GM12878 (cell line): Measurements from ENCODE around the gene PARS2. TPM values are rescaled to one million over a fixed set of nuclear protein-coding genes. Genes with fewer than 3 reads are reported as not detected.
A peak's percentile ranks its signal among the peaks of the same experiment; 100 is the strongest.

Source experiments
- ATAC-seq: fragments of 200-7000 bp; cut with Tn5 transposase; 3 replicates; pipeline ENCODE4 v1.9.1; 2020; ENCODE audit warnings: mild to moderate bottlenecking, moderate library complexity
- BruUV-seq: library from RNA; stranded (reverse); fragments of 400-500 nt; replicated peaks from 2 replicates; lab custom pipeline; 2021; lab: Mats Ljungman, UMichigan
- CTCF ChIA-PET: fragments of 300-600 bp; sonication (Branson Sonifier 250); formaldehyde crosslinking; extraction: SDS; loops from one replicate; lab custom pipeline; 2021; ENCODE audit warnings: inconsistent platforms; lab: Yijun Ruan, JAX
- POLR2A ChIA-PET: fragments of 350-600 bp; formaldehyde crosslinking; extraction: SDS; loops from one replicate; lab custom pipeline; 2021; ENCODE audit warnings: inconsistent platforms; lab: Charles Lee
- RAD21 ChIA-PET: fragments of 300-600 bp; sonication (Branson Sonifier 250); formaldehyde crosslinking; loops from one replicate; lab custom pipeline; 2023; ENCODE audit warnings: antibody characterized with exemption; ENCODE audit not compliant: unreplicated experiment; lab: Charles Lee
- SMC1A ChIA-PET: fragments of 300-600 bp; sonication (Branson Sonifier 250); formaldehyde crosslinking; loops from one replicate; lab custom pipeline; 2023; ENCODE audit not compliant: unreplicated experiment, uncharacterized antibody; lab: Charles Lee
- DNase-seq: peaks from one replicate; pipeline ENCODE4 v3.0.0-alpha.2; 2011; ENCODE audit warnings: low read depth, low spot score
- FAIRE-seq: peaks from 3 replicates; lab custom pipeline; 2011; peaks lifted over from hg19 to GRCh38; lab: Jason Lieb, UNC
- H2AFZ ChIP-seq: 2 replicates; pipeline ENCODE4 v1.6.0; 2011; ENCODE audit warnings: low read depth, low read length, control low read depth; ENCODE audit not compliant: control insufficient read depth
- H3K27ac ChIP-seq: 2 replicates; pipeline ENCODE4 v1.5.1; 2011; ENCODE audit warnings: control low read depth; ENCODE audit not compliant: control insufficient read depth, insufficient read depth
- H3K27me3 ChIP-seq, 2 experiments: replicated peaks in 1 of 2; 2 replicates each; pipeline versions ENCODE4 v1.6.0 to v1.6.1; 2011; ENCODE audit warnings: low read length in 1 of 2; ENCODE audit not compliant: control insufficient read depth in 2 of 2, insufficient read depth in 2 of 2
- H3K36me3 ChIP-seq, 2 experiments: 2 replicates each; pipeline ENCODE4 v1.5.1; 2011; ENCODE audit warnings: low read length in 1 of 2; ENCODE audit not compliant: control insufficient read depth in 2 of 2, insufficient read depth in 2 of 2
- H3K4me1 ChIP-seq: 2 replicates; pipeline ENCODE4 v1.6.1; 2011; ENCODE audit warnings: mild to moderate bottlenecking, low read length, moderate library complexity, mixed read lengths; ENCODE audit not compliant: control insufficient read depth, insufficient read depth
- H3K4me2 ChIP-seq: 2 replicates; pipeline ENCODE4 v1.6.0; 2011; ENCODE audit warnings: control low read depth; ENCODE audit not compliant: control insufficient read depth, insufficient read depth
- H3K4me3 ChIP-seq: fragments of 200-600 bp; sonication (generic); 2 replicates; pipeline ENCODE4 v1.5.1; 2016
- H3K79me2 ChIP-seq: 2 replicates; pipeline ENCODE4 v1.6.0; 2011; ENCODE audit warnings: low read length; ENCODE audit not compliant: control insufficient read depth, insufficient read depth
- H3K9ac ChIP-seq: 2 replicates; pipeline ENCODE4 v1.8.0; 2011; ENCODE audit warnings: low read length, control low read depth, mixed read lengths; ENCODE audit not compliant: control insufficient read depth, insufficient read depth
- H3K9me3 ChIP-seq: replicated peaks from 3 replicates; pipeline ENCODE4 v1.5.1; 2011; ENCODE audit warnings: mild to moderate bottlenecking, low read length; ENCODE audit not compliant: control insufficient read depth, insufficient read depth
- H4K20me1 ChIP-seq: 2 replicates; pipeline ENCODE4 v1.6.0; 2011; ENCODE audit not compliant: control insufficient read depth, insufficient read depth
- DPF2 ChIP-seq: fragments of 450-650 bp; IDR thresholded peaks from 2 replicates; pipeline ENCODE4 v1.6.1; 2017; ENCODE audit warnings: mild to moderate bottlenecking
- EED ChIP-seq: sonication (generic); IDR thresholded peaks from 2 replicates; pipeline ENCODE4 v1.6.1; 2016; ENCODE audit warnings: antibody characterized with exemption, low read depth
- IKZF1 ChIP-seq: fragments of 450-650 bp; conservative IDR thresholded peaks from 2 replicates; pipeline ENCODE4 v1.6.1; 2017; ENCODE audit warnings: antibody characterized with exemption, mild to moderate bottlenecking
- IKZF2 ChIP-seq, 2 experiments: fragments of 450-650 bp; IDR thresholded peaks; 2 replicates each; pipeline ENCODE4 v1.6.1; 2017; ENCODE audit warnings: mild to moderate bottlenecking in 2 of 2, moderate library complexity in 2 of 2
- MXI1 ChIP-seq: fragments of 150-350 bp; IDR thresholded peaks from 2 replicates; pipeline ENCODE4 v1.6.1; 2011; ENCODE audit warnings: low read depth, mild to moderate bottlenecking, inconsistent platforms, low read length, improper control_type of control experiment
- RAD21 ChIP-seq: IDR thresholded peaks from 2 replicates; pipeline ENCODE4 v1.6.1; 2011; ENCODE audit warnings: mild to moderate bottlenecking, low read depth, low read length, moderate library complexity; ENCODE audit not compliant: insufficient read depth
- RAD51 ChIP-seq: fragments of 450-650 bp; IDR thresholded peaks from 2 replicates; pipeline ENCODE4 v1.6.1; 2016; ENCODE audit warnings: moderate library complexity, mild to moderate bottlenecking, inconsistent platforms
- RB1 ChIP-seq: fragments of 450-650 bp; formaldehyde crosslinking; IDR thresholded peaks from 2 replicates; pipeline ENCODE4 v1.6.1; 2017; ENCODE audit warnings: mild to moderate bottlenecking, borderline replicate concordance
- YBX1 ChIP-seq: fragments of 450-650 bp; IDR thresholded peaks from 2 replicates; pipeline ENCODE4 v1.6.1; 2016; ENCODE audit warnings: antibody characterized with exemption
- ZNF274 ChIP-seq: IDR thresholded peaks from one replicate; pipeline ENCODE4 v1.8.0; 2011; ENCODE audit not compliant: insufficient read length, insufficient read depth
- ZZZ3 ChIP-seq: IDR thresholded peaks from 2 replicates; pipeline ENCODE4 v1.6.1; 2011; ENCODE audit warnings: low read depth; ENCODE audit not compliant: control insufficient read depth, insufficient read length
- WGBS: methylation state at CpG from one replicate; pipeline ENCODE4 v1.1.6; 2016; ENCODE audit warnings: low lambda C conversion rate; ENCODE audit not compliant: insufficient replicate concordance, insufficient coverage; ENCODE audit errors: missing lambda C conversion rate; 5-methylcytosine and 5-hydroxymethylcytosine counted together
- in situ Hi-C: fragments of 300-500 bp; cut with MboI; formaldehyde crosslinking; loops from 9 replicates; pipeline ENCODE4 v1.14.3; 2018; ENCODE audit warnings: mixed read lengths
- intact Hi-C: fragments of 100-400 bp; cut with micrococcal nuclease; formaldehyde crosslinking; loops from one replicate; pipeline ENCODE4 v1.14.2; 2022; ENCODE audit not compliant: unreplicated experiment
- polyA plus RNA-seq, 11 experiments: library from polyadenylated mRNA; depleted of rRNA in 4 of 11; unstranded in 6 of 11; stranded (reverse) in 5 of 11; fragments of >200 nt; fragmentation: Nextera tagmentation in 4 of 11; fragmentation: Illumina TruSeq in 1 of 11; extraction: Ambion mirVana in 4 of 11; extraction: Trizol in 1 of 11; gene quantifications; 1 replicate in 1 of 11; 2 replicates in 10 of 11; pipeline versions ENCODE4 v1.2.1 to v1.2.3, GENCODE V29; 2011 to 2016; ENCODE audit warnings: inconsistent platforms in 2 of 11, missing spikeins in 2 of 11, low read depth in 1 of 11
- total RNA-seq, 4 experiments: library from RNA; depleted of rRNA in 3 of 4; stranded (reverse); fragments of >200 nt in 3 of 4; fragmentation: Illumina TruSeq in 1 of 4; extraction: Trizol in 1 of 4; gene quantifications; 2 replicates each; pipeline versions ENCODE4 v1.2.1 to v1.2.3, GENCODE V29; 2013 to 2021
- TF ChIP-seq, protein P1 (sequence below), 3 experiments: IDR thresholded peaks in 2 of 3; conservative IDR thresholded peaks in 1 of 3; 2 replicates each; pipeline ENCODE4 v1.5.1; 2011; ENCODE audit warnings: low read depth in 3 of 3, low read length in 3 of 3, mild to moderate bottlenecking in 3 of 3, control low read depth in 2 of 3, moderate library complexity in 2 of 3, inconsistent platforms in 1 of 3, mixed read lengths in 1 of 3; ENCODE audit not compliant: control insufficient read depth in 2 of 3, insufficient read depth in 1 of 3; ENCODE audit errors: extremely low read depth in 1 of 3
- TF ChIP-seq, protein P2 (sequence below): IDR thresholded peaks from 2 replicates; pipeline ENCODE4 v1.6.1; 2012; ENCODE audit warnings: improper control_type of control experiment, low read depth, low read length; ENCODE audit not compliant: insufficient replicate concordance
- TF ChIP-seq, protein P3 (sequence below): fragments of 450-650 bp; IDR thresholded peaks from 2 replicates; pipeline ENCODE4 v1.6.1; 2014; ENCODE audit warnings: mild to moderate bottlenecking

The PARS2 gene
- total and polyA plus RNA-seq, 10 of the 15 experiments (the other 5 are each of a cell fraction or from before 2014, with no cell fraction given) = 3.7 to 12.2 (median 5.9) TPM

DNA sequence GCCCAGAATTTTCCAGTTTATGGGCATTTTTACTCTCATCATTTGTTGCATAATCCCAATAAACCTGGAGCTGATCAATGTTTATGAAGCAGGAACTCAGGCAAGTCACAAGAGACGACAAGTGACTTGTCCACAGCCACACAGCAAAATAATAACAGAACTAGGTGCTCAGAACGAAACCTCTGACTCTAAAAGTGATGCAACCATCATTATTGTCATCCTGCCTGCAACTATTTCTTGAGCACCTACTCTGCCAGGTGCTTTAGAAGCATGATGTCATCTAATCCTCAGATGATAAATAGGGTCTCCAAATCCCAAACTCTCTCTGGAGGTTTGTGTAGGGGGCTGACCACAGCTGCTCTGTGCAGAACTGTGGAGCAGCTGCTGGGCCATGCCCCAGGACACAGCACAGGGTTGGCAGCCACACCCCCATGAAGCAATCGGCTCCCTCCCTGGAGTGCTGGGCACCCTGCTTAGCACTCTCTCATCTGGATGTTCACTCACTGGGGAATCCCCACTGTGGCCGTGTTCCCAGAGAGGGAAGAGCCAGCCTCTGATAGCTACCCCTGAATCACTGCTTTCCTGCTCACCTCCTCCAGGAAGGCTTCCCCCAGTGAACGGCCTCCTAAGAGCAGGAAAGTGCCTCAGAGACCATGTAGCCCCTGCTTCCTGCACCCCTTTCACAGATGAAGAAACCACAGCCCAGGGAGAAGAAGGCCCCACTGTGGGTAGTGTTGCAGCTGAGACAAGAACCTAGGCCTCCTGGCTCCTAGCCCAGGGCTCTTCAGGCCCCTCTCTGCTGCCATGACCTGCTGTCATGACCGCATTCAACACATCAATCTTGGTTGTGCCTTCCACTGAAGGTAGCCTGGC is 34.7 kb upstream of the PARS2 start:
- Histone ChIP-seq H3K27ac (0 out of 2 replicates have a peak overlapping the region, but pooled peaks have one; percentile 20), H3K36me3 (no peaks in the 10 kb centered on the region), H3K79me2 (no peaks in the 10 kb centered on the region), H3K27me3 (no peaks in the 10 kb centered on the region), H3K9ac (peak overlapping the region; percentile 12; the same call in 1 of the 2 replicates), H4K20me1 (no peaks in the 10 kb centered on the region), H3K4me2 (peak overlapping the region; percentile 78), H3K9me3 (no peaks in the 10 kb centered on the region), H2AFZ (no peak overlapping the region; the same call in 1 of the 2 replicates), H3K4me3 (no peak overlapping the region), H3K4me1 (peaks cover 27% of the 10 kb centered on the region)
- POLR2A ChIA-PET = interaction anchor here (1.1 kb wide), 1 partner anchor 34 kb away, joined by 3 read pairs; no protein-coding TSS in a partner anchor
- 15% methylated on average over 6 of the region's 6 CpGs for WGBS
- no TSS peak for BruUV-seq
- FAIRE-seq (peak; percentile 7), DNase-seq (peak; percentile 41), ATAC-seq (peak; percentile 65)
- CTCF ChIA-PET = interaction anchor here (0.6 to 6.5 kb wide), 5 partner anchors 11 to 124 kb away, joined by 3 to 60 read pairs (median 3); partner anchors contain the start of gene PARS2
- in situ Hi-C loops = no loop called here
- SMC1A ChIA-PET = interaction anchor here (0.6 to 2.4 kb wide), 5 partner anchors 9 to 402 kb away, joined by 3 to 14 read pairs (median 4); no protein-coding TSS in a partner anchor
- RAD21 ChIA-PET = interaction anchor here (0.7 to 1.2 kb wide), 4 partner anchors 11 to 127 kb away, joined by 3 read pairs; no protein-coding TSS in a partner anchor
- intact Hi-C loops = loop anchor here (5.0 kb wide), 1 partner anchor 82 kb away; the partner anchor contains the start of gene TTC4
- TF ChIP-seq, protein P1, sequence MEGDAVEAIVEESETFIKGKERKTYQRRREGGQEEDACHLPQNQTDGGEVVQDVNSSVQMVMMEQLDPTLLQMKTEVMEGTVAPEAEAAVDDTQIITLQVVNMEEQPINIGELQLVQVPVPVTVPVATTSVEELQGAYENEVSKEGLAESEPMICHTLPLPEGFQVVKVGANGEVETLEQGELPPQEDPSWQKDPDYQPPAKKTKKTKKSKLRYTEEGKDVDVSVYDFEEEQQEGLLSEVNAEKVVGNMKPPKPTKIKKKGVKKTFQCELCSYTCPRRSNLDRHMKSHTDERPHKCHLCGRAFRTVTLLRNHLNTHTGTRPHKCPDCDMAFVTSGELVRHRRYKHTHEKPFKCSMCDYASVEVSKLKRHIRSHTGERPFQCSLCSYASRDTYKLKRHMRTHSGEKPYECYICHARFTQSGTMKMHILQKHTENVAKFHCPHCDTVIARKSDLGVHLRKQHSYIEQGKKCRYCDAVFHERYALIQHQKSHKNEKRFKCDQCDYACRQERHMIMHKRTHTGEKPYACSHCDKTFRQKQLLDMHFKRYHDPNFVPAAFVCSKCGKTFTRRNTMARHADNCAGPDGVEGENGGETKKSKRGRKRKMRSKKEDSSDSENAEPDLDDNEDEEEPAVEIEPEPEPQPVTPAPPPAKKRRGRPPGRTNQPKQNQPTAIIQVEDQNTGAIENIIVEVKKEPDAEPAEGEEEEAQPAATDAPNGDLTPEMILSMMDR (IDR thresholded peaks at IDR 0.05 in 2 of 3, conservative IDR thresholded peaks at IDR 0.05 in 1 of 3; ENCODE audit: control insufficient read depth in 2 of 3, extremely low read depth in 1 of 3, insufficient read depth in 1 of 3, low read depth in 3 of 3, low read length in 3 of 3) = no peak
- TF ChIP-seq, protein P2, sequence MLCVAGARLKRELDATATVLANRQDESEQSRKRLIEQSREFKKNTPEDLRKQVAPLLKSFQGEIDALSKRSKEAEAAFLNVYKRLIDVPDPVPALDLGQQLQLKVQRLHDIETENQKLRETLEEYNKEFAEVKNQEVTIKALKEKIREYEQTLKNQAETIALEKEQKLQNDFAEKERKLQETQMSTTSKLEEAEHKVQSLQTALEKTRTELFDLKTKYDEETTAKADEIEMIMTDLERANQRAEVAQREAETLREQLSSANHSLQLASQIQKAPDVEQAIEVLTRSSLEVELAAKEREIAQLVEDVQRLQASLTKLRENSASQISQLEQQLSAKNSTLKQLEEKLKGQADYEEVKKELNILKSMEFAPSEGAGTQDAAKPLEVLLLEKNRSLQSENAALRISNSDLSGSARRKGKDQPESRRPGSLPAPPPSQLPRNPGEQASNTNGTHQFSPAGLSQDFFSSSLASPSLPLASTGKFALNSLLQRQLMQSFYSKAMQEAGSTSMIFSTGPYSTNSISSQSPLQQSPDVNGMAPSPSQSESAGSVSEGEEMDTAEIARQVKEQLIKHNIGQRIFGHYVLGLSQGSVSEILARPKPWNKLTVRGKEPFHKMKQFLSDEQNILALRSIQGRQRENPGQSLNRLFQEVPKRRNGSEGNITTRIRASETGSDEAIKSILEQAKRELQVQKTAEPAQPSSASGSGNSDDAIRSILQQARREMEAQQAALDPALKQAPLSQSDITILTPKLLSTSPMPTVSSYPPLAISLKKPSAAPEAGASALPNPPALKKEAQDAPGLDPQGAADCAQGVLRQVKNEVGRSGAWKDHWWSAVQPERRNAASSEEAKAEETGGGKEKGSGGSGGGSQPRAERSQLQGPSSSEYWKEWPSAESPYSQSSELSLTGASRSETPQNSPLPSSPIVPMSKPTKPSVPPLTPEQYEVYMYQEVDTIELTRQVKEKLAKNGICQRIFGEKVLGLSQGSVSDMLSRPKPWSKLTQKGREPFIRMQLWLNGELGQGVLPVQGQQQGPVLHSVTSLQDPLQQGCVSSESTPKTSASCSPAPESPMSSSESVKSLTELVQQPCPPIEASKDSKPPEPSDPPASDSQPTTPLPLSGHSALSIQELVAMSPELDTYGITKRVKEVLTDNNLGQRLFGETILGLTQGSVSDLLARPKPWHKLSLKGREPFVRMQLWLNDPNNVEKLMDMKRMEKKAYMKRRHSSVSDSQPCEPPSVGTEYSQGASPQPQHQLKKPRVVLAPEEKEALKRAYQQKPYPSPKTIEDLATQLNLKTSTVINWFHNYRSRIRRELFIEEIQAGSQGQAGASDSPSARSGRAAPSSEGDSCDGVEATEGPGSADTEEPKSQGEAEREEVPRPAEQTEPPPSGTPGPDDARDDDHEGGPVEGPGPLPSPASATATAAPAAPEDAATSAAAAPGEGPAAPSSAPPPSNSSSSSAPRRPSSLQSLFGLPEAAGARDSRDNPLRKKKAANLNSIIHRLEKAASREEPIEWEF = no peak
- TF ChIP-seq RAD21 = no peak
- peak; percentile 20; the same call in 1 of the 2 replicates for TF ChIP-seq IKZF1
- no peak for TF ChIP-seq RAD51
- TF ChIP-seq MXI1 = no peak
- TF ChIP-seq EED = peak; percentile 9; the same call in 1 of the 2 replicates
- TF ChIP-seq, protein P3, sequence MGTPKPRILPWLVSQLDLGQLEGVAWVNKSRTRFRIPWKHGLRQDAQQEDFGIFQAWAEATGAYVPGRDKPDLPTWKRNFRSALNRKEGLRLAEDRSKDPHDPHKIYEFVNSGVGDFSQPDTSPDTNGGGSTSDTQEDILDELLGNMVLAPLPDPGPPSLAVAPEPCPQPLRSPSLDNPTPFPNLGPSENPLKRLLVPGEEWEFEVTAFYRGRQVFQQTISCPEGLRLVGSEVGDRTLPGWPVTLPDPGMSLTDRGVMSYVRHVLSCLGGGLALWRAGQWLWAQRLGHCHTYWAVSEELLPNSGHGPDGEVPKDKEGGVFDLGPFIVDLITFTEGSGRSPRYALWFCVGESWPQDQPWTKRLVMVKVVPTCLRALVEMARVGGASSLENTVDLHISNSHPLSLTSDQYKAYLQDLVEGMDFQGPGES = no peak
- no peak for TF ChIP-seq ZZZ3
- 0 out of 2 replicates have a peak, but pooled peaks have one; percentile 59 for TF ChIP-seq DPF2
- TF ChIP-seq YBX1 = no peak
- 0 out of 4 replicates have a peak, but pooled peaks of 1 of the 2 experiments have one; percentile 13 for TF ChIP-seq IKZF2 (IDR thresholded peaks at IDR 0.05)
- no peak for TF ChIP-seq RB1
- no peak for TF ChIP-seq ZNF274
